K562 (cell line): Measurements from ENCODE around the gene KIF12. TPM values are rescaled to one million over a fixed set of nuclear protein-coding genes. Genes with fewer than 3 reads are reported as not detected.
A peak's percentile ranks its signal among the peaks of the same experiment; 100 is the strongest.

Experiments
- ATAC-seq: fragments of 200-7000 bp; cut with Tn5 transposase; 3 replicates; pipeline ENCODE4 v1.9.1; 2020; ENCODE audit warnings: moderate library complexity
- BruUV-seq: library from RNA; stranded (reverse); fragments of 400-500 nt; replicated peaks from 2 replicates; lab custom pipeline; 2021; lab: Mats Ljungman, UMichigan
- CTCF ChIA-PET: fragments of 300-600 bp; formaldehyde crosslinking; extraction: SDS; loops from one replicate; lab custom pipeline; 2021; ENCODE audit warnings: low intra/inter-chr PET ratio; lab: Yijun Ruan, JAX
- POLR2A ChIA-PET: fragments of 300-600, 350-650 bp; sonication (Branson Sonifier 250); formaldehyde crosslinking; extraction: SDS; loops from one replicate; lab custom pipeline; 2021; ENCODE audit warnings: antibody characterized with exemption, inconsistent platforms; lab: Yijun Ruan, JAX
- DNase-seq, 4 experiments: peaks; one replicate each; pipeline versions ENCODE4 v3.0.0 to v3.0.0-alpha.2; 2011 to 2018; ENCODE audit warnings: low spot score in 3 of 4, mixed read lengths in 3 of 4; ENCODE audit errors: extremely low read depth in 1 of 4
- FAIRE-seq: peaks from 2 replicates; lab custom pipeline; 2011; peaks lifted over from hg19 to GRCh38; lab: Jason Lieb, UNC
- H2AFZ ChIP-seq: 2 replicates; pipeline ENCODE4 v1.6.0; 2011; ENCODE audit warnings: low read depth, low read length, control low read depth, inconsistent platforms
- H3K27ac ChIP-seq: fragments of 200-600 bp; 3 replicates; pipeline ENCODE4 v1.8.0; 2011; ENCODE audit warnings: low read depth, mild to moderate bottlenecking, control low read depth, inconsistent platforms, low read length, moderate library complexity, mixed read lengths; ENCODE audit errors: extremely low read depth
- H3K27me3 ChIP-seq, 2 experiments: fragments of 300-600 bp in 1 of 2; 2 replicates in 1 of 2; 3 replicates in 1 of 2; pipeline versions ENCODE4 v1.6.0 to v1.8.0; 2011; ENCODE audit warnings: inconsistent platforms in 2 of 2, low read length in 2 of 2, mild to moderate bottlenecking in 1 of 2, mixed read lengths in 1 of 2, moderate library complexity in 1 of 2; ENCODE audit not compliant: control insufficient read depth in 2 of 2, insufficient read depth in 2 of 2
- H3K36me3 ChIP-seq: fragments of 300-600 bp; 3 replicates; pipeline ENCODE4 v1.8.0; 2011; ENCODE audit warnings: mild to moderate bottlenecking, low read length, inconsistent platforms; ENCODE audit not compliant: control insufficient read depth, insufficient read depth
- H3K4me1 ChIP-seq, 2 experiments: fragments of 200-600 bp in 1 of 2; replicated peaks in 1 of 2; 2 replicates in 1 of 2; 3 replicates in 1 of 2; pipeline versions ENCODE4 v1.5.1 to v1.8.0; 2011; ENCODE audit warnings: inconsistent platforms in 2 of 2, low read length in 2 of 2, mild to moderate bottlenecking in 1 of 2, mixed read lengths in 1 of 2, moderate library complexity in 1 of 2; ENCODE audit not compliant: control insufficient read depth in 2 of 2, insufficient read depth in 2 of 2
- H3K4me2 ChIP-seq: 2 replicates; pipeline ENCODE4 v1.6.1; 2011; ENCODE audit warnings: low read length, control low read depth, inconsistent platforms, mixed read lengths; ENCODE audit not compliant: insufficient read depth
- H3K4me3 ChIP-seq: fragments of 200-600 bp; sonication (generic), shearing (Covaris generic); 2 replicates; pipeline ENCODE4 v1.5.1; 2016; ENCODE audit warnings: control low read depth, inconsistent platforms
- H3K79me2 ChIP-seq: fragments of 200-600 bp; 3 replicates; pipeline ENCODE4 v1.8.0; 2011; ENCODE audit warnings: low read length, inconsistent platforms; ENCODE audit not compliant: control insufficient read depth, insufficient read depth
- H3K9ac ChIP-seq, 2 experiments: 2 replicates each; pipeline versions ENCODE4 v1.6.0 to v1.6.1; 2011; ENCODE audit warnings: low read depth in 2 of 2, low read length in 2 of 2, control low read depth in 1 of 2, inconsistent platforms in 1 of 2, mild to moderate bottlenecking in 1 of 2, mixed read lengths in 1 of 2; ENCODE audit not compliant: insufficient read depth in 1 of 2
- H3K9me1 ChIP-seq: one replicate; pipeline ENCODE4 v1.6.0; 2011; ENCODE audit warnings: inconsistent platforms, mild to moderate bottlenecking, low read length, moderate library complexity; ENCODE audit not compliant: control insufficient read depth, insufficient read depth
- H3K9me3 ChIP-seq: replicated peaks from 2 replicates; pipeline ENCODE4 v1.5.1; 2011; ENCODE audit warnings: low read depth, low read length, inconsistent platforms; ENCODE audit not compliant: control insufficient read depth, insufficient read depth
- H4K20me1 ChIP-seq: replicated peaks from 2 replicates; pipeline ENCODE4 v1.6.1; 2011; ENCODE audit warnings: low read length, inconsistent platforms, mixed read lengths; ENCODE audit not compliant: control insufficient read depth, insufficient read depth
- ATF6 ChIP-seq: sonication (generic); formaldehyde crosslinking; IDR thresholded peaks from 2 replicates; pipeline ENCODE4 v1.4.0; 2020; ENCODE audit warnings: mild to moderate bottlenecking, missing genetic modification reagents
- CTCF ChIP-seq, 3 experiments: IDR thresholded peaks in 2 of 3; conservative IDR thresholded peaks in 1 of 3; 2 replicates each; pipeline ENCODE4 v1.5.1; 2011 to 2012; ENCODE audit warnings: low read length in 3 of 3, mild to moderate bottlenecking in 3 of 3, control low read depth in 2 of 3, improper control_type of control experiment in 1 of 3, inconsistent platforms in 1 of 3, low read depth in 1 of 3, mixed read lengths in 1 of 3, moderate library complexity in 1 of 3; ENCODE audit not compliant: insufficient read depth in 2 of 3
- FOSL1 ChIP-seq: fragments of 200-800 bp; sonication (Bioruptor generic); conservative IDR thresholded peaks from 2 replicates; pipeline ENCODE4 v1.6.1; 2016; ENCODE audit warnings: missing genetic modification characterization, missing compliant biosample characterization
- IRF1 ChIP-seq: sonication (generic); formaldehyde crosslinking; IDR thresholded peaks from 2 replicates; pipeline ENCODE4 v1.8.0; 2022; ENCODE audit warnings: missing genetic modification reagents, mild to moderate bottlenecking, borderline replicate concordance
- RAD21 ChIP-seq, 2 experiments: fragments of 250-450 bp in 1 of 2; fragments of 450-650 bp in 1 of 2; sonication (Bioruptor Pico) in 1 of 2; formaldehyde crosslinking in 1 of 2; IDR thresholded peaks in 1 of 2; conservative IDR thresholded peaks in 1 of 2; 2 replicates each; pipeline versions ENCODE4 v1.4.0 to v1.8.0; 2020 to 2022; ENCODE audit warnings: mild to moderate bottlenecking in 2 of 2, moderate library complexity in 1 of 2
- WGBS: fragments of 100-300 bp; shearing (Covaris generic); methylation state at CpG from one replicate; pipeline ENCODE4 v1.1.6; 2016; ENCODE audit warnings: low coverage, mixed read lengths; ENCODE audit not compliant: insufficient coverage; ENCODE audit errors: missing lambda C conversion rate; 5-methylcytosine and 5-hydroxymethylcytosine counted together
- in situ Hi-C: fragments of 300-500 bp; cut with MboI; formaldehyde crosslinking; loops from 4 replicates; pipeline ENCODE4 v1.15.0; 2018; ENCODE audit warnings: inconsistent platforms, mixed read lengths
- intact Hi-C: fragments of 100-400 bp; cut with micrococcal nuclease; formaldehyde crosslinking; loops from 2 replicates; pipeline ENCODE4 v1.14.2; 2022
- polyA plus RNA-seq, 8 experiments: library from polyadenylated mRNA; depleted of rRNA in 4 of 8; stranded (reverse) in 5 of 8; unstranded in 3 of 8; fragments of >200 nt; fragmentation: Nextera tagmentation in 2 of 8; fragmentation: Illumina TruSeq in 1 of 8; extraction: Ambion mirVana in 2 of 8; extraction: Trizol in 1 of 8; gene quantifications; 2 replicates each; pipeline versions ENCODE4 v1.2.1 to v1.2.3, GENCODE V29; 2011 to 2014; ENCODE audit warnings: inconsistent platforms in 1 of 8, missing spikeins in 1 of 8
- total RNA-seq, 7 experiments: library from RNA; depleted of rRNA in 6 of 7; stranded (reverse); fragments of >200 nt in 6 of 7; fragmentation: Illumina TruSeq in 2 of 7; extraction: Trizol in 2 of 7; gene quantifications; 2 replicates each; pipeline versions ENCODE4 v1.2.1 to v1.2.3, GENCODE V29; 2011 to 2021; ENCODE audit warnings: low replicate concordance in 1 of 7

KIF12 gene
- total and polyA plus RNA-seq, 9 of the 15 experiments (the other 6 are each of a cell fraction or from before 2014, with no cell fraction given): not detected

- CTCF ChIA-PET: interaction anchor here (1.2 kb wide), 1 partner anchor 311 kb away, joined by 3 read pairs; no protein-coding TSS in a partner anchor
- Histone ChIP-seq H3K4me3 (no peak overlapping the region), H3K9me3 (no peaks in the 10 kb centered on the region), H2AFZ (no peak overlapping the region), H3K79me2 (no peaks in the 10 kb centered on the region), H3K4me2 (no peak overlapping the region), H3K9me1 (no peaks in the 10 kb centered on the region), H3K4me1 (no peaks in the 10 kb centered on the region), H3K9ac (no peak overlapping the region), H3K36me3 (peaks cover 16% of the 10 kb centered on the region; the same call in 2 of the 3 replicates), H4K20me1 (no peaks in the 10 kb centered on the region), H3K27me3 (peaks cover 0 to 20% of the 10 kb centered on the region in 2 experiments; a peak in 2 of 5 replicates), H3K27ac (no peak overlapping the region)
- peak; percentile 40; the same call in 1 of the 3 replicates for ATAC-seq
- no peak for FAIRE-seq
- DNase-seq: no peak
- no TSS peak for BruUV-seq
- POLR2A ChIA-PET: no interaction called here
- TF ChIP-seq RAD21 (CRISPR knock-in tag; conservative IDR thresholded peaks at IDR 0.05 in 1 of 2, IDR thresholded peaks at IDR 0.05 in 1 of 2) (peak in 1 of 2 experiments; percentile 26; a peak in 1 of 4 replicates), IRF1 (no peak), ATF6 (CRISPR knock-in tag) (no peak), FOSL1 (tag) (no peak), CTCF (IDR thresholded peaks at IDR 0.05 in 2 of 3, conservative IDR thresholded peaks at IDR 0.05 in 1 of 3; ENCODE audit: insufficient read depth in 2 of 3, low read depth in 1 of 3, low read length in 3 of 3) (peak in 2 of 3 experiments; percentile 19 to 25; a peak in 1 of 6 replicates)
- intact Hi-C loops: no loop called here
- 25% methylated on average over 3 of the region's 3 CpGs for WGBS
- in situ Hi-C loops: no loop called here
Measured at GRCh38 chr9:114047717-114048116, 51.4 kb downstream of the KIF12 start.
